KMS-11 (cell line): Measurements from ENCODE around the gene ZNF248.
A peak's percentile ranks its signal among the peaks of the same experiment; 100 is the strongest.

ENCODE experiments used
- H2AFZ ChIP-seq: fragments of 200-600 bp; sonication (generic); 2 replicates; pipeline ENCODE4 v1.6.1; 2016; ENCODE audit warnings: antibody characterized with exemption, mixed run types, low read depth
- H3K27ac ChIP-seq: fragments of 200-600 bp; sonication (generic); 2 replicates; pipeline ENCODE4 v1.6.1; 2016; ENCODE audit warnings: mild to moderate bottlenecking, mixed run types
- H3K27me3 ChIP-seq: fragments of 200-600 bp; sonication (generic); 2 replicates; pipeline ENCODE4 v1.6.1; 2017; ENCODE audit warnings: mild to moderate bottlenecking, low read depth, mixed run types, moderate library complexity; ENCODE audit not compliant: insufficient read depth
- H3K36me3 ChIP-seq: fragments of 200-600 bp; sonication (generic); 2 replicates; pipeline ENCODE4 v1.6.1; 2017; ENCODE audit warnings: mild to moderate bottlenecking, mixed run types; ENCODE audit not compliant: insufficient read depth
- H3K4me1 ChIP-seq: fragments of 200-600 bp; sonication (generic); 2 replicates; pipeline ENCODE4 v1.6.1; 2016; ENCODE audit warnings: mild to moderate bottlenecking, low read depth, mixed run types; ENCODE audit not compliant: poor library complexity, severe bottlenecking
- H3K4me2 ChIP-seq: fragments of 200-600 bp; sonication (generic); 2 replicates; pipeline ENCODE4 v1.7.0; 2016; ENCODE audit warnings: mild to moderate bottlenecking, mixed run types
- H3K4me3 ChIP-seq: fragments of 200-600 bp; sonication (generic); IDR thresholded peaks from 2 replicates; pipeline ENCODE4 v1.6.1; 2017; ENCODE audit warnings: low read depth, low read length, mixed read lengths; ENCODE audit not compliant: insufficient read depth
- H3K79me2 ChIP-seq: fragments of 200-600 bp; sonication (generic); 2 replicates; pipeline ENCODE4 v1.6.1; 2016; ENCODE audit warnings: low read depth, mixed run types; ENCODE audit not compliant: insufficient read depth
- H3K9ac ChIP-seq: fragments of 200-600 bp; sonication (generic); 2 replicates; pipeline ENCODE4 v1.6.1; 2016; ENCODE audit warnings: mild to moderate bottlenecking, mixed run types
- H4K20me1 ChIP-seq: fragments of 200-600 bp; sonication (generic); 2 replicates; pipeline ENCODE4 v1.6.1; 2016; ENCODE audit warnings: mild to moderate bottlenecking, mixed run types; ENCODE audit not compliant: insufficient read depth
- CTCF ChIP-seq: fragments of 200-600 bp; sonication (generic); conservative IDR thresholded peaks from 2 replicates; pipeline ENCODE4 v1.6.1; 2017; ENCODE audit warnings: low read depth, mild to moderate bottlenecking, antibody characterized with exemption, low read length, moderate library complexity, mixed read lengths

The ZNF248 gene

GRCh38 chr10:37857287-37858211 is at the start of gene ZNF248:
TSS of gene ZNF248 (minus strand) at chr10:37857610. CDS start at chr10:37856310, 1,300 bp downstream.
- H3K4me1 ChIP-seq = peaks cover 31% of the 10 kb centered on the region
- H3K27ac ChIP-seq = peak within 1 kb of the TSS; percentile 74
- H3K36me3 ChIP-seq = no peaks in the 10 kb centered on the region; the same call in 1 of the 2 replicates
- H3K79me2 ChIP-seq = no peaks in the 10 kb centered on the region
- H2AFZ ChIP-seq = peak within 1 kb of the TSS; percentile 93
- no peak for TF ChIP-seq CTCF
- peak within 1 kb of the TSS; percentile 75 for H3K4me2 ChIP-seq
- H3K4me3 ChIP-seq = no peak within 1 kb of the TSS
- no peaks in the 10 kb centered on the region for H4K20me1 ChIP-seq
- H3K27me3 ChIP-seq = no peaks in the 10 kb centered on the region
- peak within 1 kb of the TSS; percentile 96 for H3K9ac ChIP-seq

GRCh38 chr10:37906382-37906781 is 49.0 kb upstream of the ZNF248 start:
- no peak for TF ChIP-seq CTCF
- H2AFZ ChIP-seq = no peak overlapping the region
- no peaks in the 10 kb centered on the region for H3K4me1 ChIP-seq
- H3K36me3 ChIP-seq = no peaks in the 10 kb centered on the region
- H3K27ac ChIP-seq = no peak overlapping the region
- no peaks in the 10 kb centered on the region for H3K79me2 ChIP-seq
- H3K4me3 ChIP-seq = no peak overlapping the region
- H3K4me2 ChIP-seq = no peak overlapping the region
- H4K20me1 ChIP-seq = no peaks in the 10 kb centered on the region
- no peaks in the 10 kb centered on the region for H3K27me3 ChIP-seq
- H3K9ac ChIP-seq = no peak overlapping the region

- TF ChIP-seq CTCF = no peak
- Histone ChIP-seq H3K27me3 (no peaks in the 10 kb centered on the region), H3K4me2 (no peak overlapping the region), H3K36me3 (no peaks in the 10 kb centered on the region), H4K20me1 (no peaks in the 10 kb centered on the region), H3K79me2 (no peaks in the 10 kb centered on the region), H2AFZ (no peak overlapping the region), H3K27ac (no peak overlapping the region), H3K9ac (no peak overlapping the region), H3K4me3 (no peak overlapping the region), H3K4me1 (no peaks in the 10 kb centered on the region)
These were observed 39.0 kb upstream of the ZNF248 start for GRCh38 chr10:37896436-37896835.

GRCh38 chr10:37895674-37896073 is 38.3 kb upstream of the ZNF248 start:
- no peak for TF ChIP-seq CTCF
- Histone ChIP-seq H3K79me2 (no peaks in the 10 kb centered on the region), H3K4me1 (no peaks in the 10 kb centered on the region), H3K27me3 (no peaks in the 10 kb centered on the region), H3K4me3 (no peak overlapping the region), H3K4me2 (no peak overlapping the region), H3K27ac (no peak overlapping the region), H4K20me1 (no peaks in the 10 kb centered on the region), H3K36me3 (no peaks in the 10 kb centered on the region), H3K9ac (no peak overlapping the region), H2AFZ (no peak overlapping the region)
